ENCODE data around the gene ADAM30. TPM values are rescaled to one million over a fixed set of nuclear protein-coding genes. Genes with fewer than 3 reads are reported as not detected.

The ADAM30 gene
- total RNA-seq, 1 donor from 2014 or later: not detected

GRCh38 chr1:119909890-119910596 is 13.7 kb upstream of the ADAM30 start:
- DNase-seq (ENCODE audit: low read depth in 2 of 2): no peak

GRCh38 chr1:119908661-119909060 is 12.3 kb upstream of the ADAM30 start:
- no peak for DNase-seq (ENCODE audit: low read depth in 2 of 2)

GRCh38 chr1:119906927-119907652 is 10.8 kb upstream of the ADAM30 start:
- DNase-seq (ENCODE audit: low read depth in 2 of 2): no peak

GRCh38 chr1:119903443-119903835 is 7.1 kb upstream of the ADAM30 start:
- no peak for DNase-seq (ENCODE audit: low read depth in 2 of 2)

GRCh38 chr1:119902775-119903442 is 6.6 kb upstream of the ADAM30 start:
- DNase-seq (ENCODE audit: low read depth in 2 of 2): no peak

GRCh38 chr1:119898981-119899720 is 2.8 kb upstream of the ADAM30 start:
- no peak for DNase-seq (ENCODE audit: low read depth in 2 of 2)

GRCh38 chr1:119898530-119898929 is 2.2 kb upstream of the ADAM30 start:
- DNase-seq (ENCODE audit: low read depth in 2 of 2): no peak

GRCh38 chr1:119895102-119895501 is 1.2 kb downstream of the ADAM30 start:
- no peak for DNase-seq (ENCODE audit: low read depth in 2 of 2)

- no peak for DNase-seq (ENCODE audit: low read depth in 2 of 2)
Measured at GRCh38 chr1:119893827-119894700, 2.3 kb downstream of the ADAM30 start.

- no peak for DNase-seq (ENCODE audit: low read depth in 2 of 2)
Measured at GRCh38 chr1:119893238-119893791, 3.0 kb downstream of the ADAM30 start.

- no peak for DNase-seq (ENCODE audit: low read depth in 2 of 2)
Measured at GRCh38 chr1:119891386-119891785, 4.9 kb downstream of the ADAM30 start.

- no peak for DNase-seq (ENCODE audit: low read depth in 2 of 2)
Measured at GRCh38 chr1:119888476-119888875, 7.8 kb downstream of the ADAM30 start.

GRCh38 chr1:119887427-119887826 is 8.9 kb downstream of the ADAM30 start:
- no peak for DNase-seq (ENCODE audit: low read depth in 2 of 2)

- DNase-seq (ENCODE audit: low read depth in 2 of 2): peak; percentile 10 to 50
Measured at GRCh38 chr1:119885903-119886783, 10.2 kb downstream of the ADAM30 start.

- DNase-seq (ENCODE audit: low read depth in 2 of 2): no peak
Measured at GRCh38 chr1:119884711-119885110, 11.6 kb downstream of the ADAM30 start.

GRCh38 chr1:119883826-119884225 is 12.5 kb downstream of the ADAM30 start:
- no peak for DNase-seq (ENCODE audit: low read depth in 2 of 2)

- DNase-seq (ENCODE audit: low read depth in 2 of 2): no peak
Measured at GRCh38 chr1:119882132-119883049, 13.9 kb downstream of the ADAM30 start.

All from dermis microvascular lymphatic vessel endothelial cell (primary cell).